GM21515 (cell line): ENCODE data around the gene USP25.

Source experiments
- ATAC-seq: cut with Tn5 transposase; IDR thresholded peaks from one replicate; pipeline ENCODE4 v1.9.1; 2021; ENCODE audit not compliant: unreplicated experiment

Gene USP25

DNA sequence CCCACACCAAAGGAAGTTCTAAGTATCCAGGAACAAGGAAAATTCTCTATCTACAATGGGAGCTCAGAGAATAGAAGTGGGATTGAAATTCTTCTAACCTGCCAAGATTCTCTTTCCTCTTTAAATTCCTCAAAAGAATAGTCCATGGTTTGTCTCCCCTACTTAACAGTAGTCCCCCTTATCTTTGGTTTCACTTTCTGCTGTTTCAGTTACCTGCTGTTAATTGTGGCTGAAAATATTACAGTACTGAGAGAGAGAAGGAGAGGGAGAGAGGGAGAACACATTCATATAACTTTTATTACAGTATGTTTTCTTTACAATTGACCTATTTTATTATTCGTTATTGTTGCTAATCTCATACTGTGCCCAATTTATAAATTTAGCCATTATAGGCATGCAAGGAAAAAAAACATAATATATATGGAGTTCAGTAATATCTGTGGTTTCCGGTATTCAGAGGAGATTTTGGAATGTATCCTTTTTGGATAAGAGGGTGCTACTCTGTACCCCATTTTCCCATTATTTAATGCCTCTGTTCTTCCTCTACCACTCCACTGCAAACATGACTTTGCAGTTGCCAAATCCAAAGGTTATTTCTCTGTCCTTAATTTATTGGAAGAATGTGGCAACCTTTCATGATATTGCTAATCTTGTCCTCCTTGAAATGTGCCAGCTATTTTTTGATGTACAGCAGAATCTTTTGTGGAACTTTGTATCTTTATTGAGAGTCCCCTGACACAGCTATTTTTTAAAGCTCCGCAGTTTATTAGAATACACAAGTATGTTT is 68.0 kb downstream of the USP25 start:
- ATAC-seq = no peak

DNA sequence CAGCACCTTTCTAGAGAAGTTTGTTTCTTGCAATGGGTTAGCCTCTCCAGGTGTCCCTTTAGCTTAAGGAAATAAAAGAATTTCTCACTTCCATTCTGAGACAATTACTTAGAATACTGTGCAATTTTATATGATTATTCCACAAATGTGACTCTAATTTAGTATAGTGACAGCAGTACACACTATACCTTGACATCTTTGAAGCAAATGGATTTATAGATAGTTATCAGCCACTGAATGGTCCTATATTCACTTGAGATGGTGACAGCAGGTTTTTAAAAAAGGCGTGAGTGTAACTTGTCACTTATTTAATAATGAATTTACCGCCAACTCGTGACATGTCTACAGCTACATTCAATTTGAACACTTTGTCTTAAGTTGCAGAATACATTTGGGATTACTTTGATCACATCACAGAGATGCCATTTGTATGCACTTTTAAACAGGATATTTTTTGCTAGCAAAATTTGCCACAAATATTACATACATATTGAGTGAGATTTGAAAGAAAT is 71.6 kb downstream of the USP25 start:
- no peak for ATAC-seq

DNA sequence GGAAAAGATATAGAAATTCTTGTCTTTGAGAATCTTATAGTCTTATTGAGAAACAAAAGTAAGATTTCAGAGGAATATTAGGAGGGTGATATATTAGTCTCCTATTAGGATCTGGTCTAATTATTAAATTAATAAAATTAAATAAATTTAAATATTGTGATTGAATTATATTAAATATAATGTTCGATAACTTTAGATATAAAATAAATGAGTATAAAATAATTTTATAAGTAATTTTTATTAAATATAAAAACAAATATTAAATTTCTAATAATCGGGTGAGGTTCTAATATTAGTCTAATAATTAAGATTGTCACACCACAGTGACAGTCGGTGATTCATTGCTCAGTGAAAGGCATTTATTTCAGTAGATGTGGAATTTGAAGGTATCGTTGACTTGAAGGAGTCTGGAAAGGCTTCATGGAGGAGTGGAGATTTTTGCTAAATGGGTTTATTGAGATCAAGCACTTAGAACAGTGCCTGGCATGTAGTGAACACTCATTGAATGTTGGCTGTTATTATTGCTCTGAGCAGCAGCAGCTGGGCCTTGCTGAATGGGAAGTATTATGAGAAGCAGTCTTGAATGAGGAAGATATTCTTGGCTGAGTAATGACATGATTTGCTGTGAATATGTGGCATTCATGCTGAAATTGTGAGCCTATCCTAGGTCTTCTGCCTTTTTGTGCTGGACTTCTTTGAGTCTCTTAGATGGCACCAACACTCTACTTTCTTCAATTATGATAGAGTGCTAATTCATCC is 74.6 kb downstream of the USP25 start:
- no peak for ATAC-seq

DNA sequence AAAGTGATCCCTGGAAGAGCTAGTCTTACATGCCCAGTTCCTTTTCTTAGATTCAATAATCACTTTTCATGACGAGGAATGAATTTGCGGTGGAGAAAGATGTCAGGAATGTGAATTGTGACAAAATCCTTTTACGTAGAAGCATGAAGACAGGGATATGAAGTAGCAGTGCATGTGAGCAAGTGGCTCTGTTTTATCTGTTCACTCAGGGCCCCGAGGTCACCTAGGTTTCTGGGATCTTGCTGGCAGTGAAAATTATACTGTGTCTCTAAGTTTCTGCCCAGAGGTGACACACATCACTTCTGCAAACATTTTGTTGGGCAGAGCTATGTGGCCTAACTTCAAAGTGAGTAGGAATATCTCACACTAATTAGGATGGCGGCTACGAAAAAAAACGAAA is 79.3 kb downstream of the USP25 start:
- no peak for ATAC-seq

DNA sequence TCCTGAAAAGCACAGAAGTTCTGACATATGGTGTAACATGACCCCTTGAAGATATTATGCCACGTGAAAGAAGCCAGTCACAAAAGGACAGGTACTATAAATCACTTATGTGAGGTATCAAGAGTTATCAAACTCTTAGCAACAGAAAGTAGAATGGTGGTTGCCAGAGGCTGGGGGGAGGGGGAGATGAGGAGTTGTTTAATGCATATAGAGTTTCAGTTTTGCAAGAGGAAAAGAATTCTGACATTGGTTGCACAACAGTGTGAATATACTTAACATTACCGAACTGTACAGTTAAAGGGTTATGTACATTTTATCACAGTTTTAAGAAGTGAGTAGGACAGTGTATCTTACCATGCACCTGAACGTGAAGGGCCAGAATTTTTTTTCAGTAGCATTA is 80.0 kb downstream of the USP25 start:
- ATAC-seq = no peak

DNA sequence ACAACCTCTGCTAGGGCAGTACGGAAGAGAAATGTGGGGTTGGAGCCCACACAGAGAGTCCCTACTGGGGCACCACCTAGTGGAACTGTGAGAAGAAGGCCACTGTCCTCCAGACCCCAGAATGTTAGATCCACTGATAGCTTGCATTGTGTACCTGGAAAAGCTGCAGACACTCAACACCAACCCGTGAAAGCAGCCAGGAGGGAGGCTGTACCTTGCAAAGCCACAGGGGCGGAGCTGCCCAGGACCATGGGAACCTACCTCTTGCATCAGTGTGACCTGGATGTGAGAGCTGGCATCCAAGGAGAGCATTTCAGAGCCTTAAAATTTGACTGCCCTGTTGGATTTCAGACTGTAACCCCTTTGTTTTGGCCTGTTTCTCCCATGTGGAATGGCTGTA is 85.5 kb downstream of the USP25 start:
- ATAC-seq = no peak

DNA sequence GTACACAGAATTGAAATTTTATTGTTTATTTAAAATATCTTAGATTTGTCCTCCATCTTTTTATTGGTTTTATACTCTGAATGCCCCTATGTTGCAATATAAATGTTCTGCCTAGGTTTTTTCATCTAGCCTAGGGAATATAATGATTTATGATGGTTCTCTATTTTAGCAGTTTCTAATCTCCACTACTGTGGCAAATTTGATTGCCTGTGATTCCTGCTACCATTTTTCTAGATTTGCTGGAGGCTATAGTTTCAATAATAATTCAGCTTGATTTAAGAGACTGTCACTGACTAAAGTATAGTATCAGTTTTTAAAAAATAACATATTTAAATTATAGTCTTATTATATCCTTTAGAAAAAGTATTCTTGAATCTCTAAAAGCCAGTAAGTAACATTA is 90.5 kb downstream of the USP25 start:
- ATAC-seq = no peak

DNA sequence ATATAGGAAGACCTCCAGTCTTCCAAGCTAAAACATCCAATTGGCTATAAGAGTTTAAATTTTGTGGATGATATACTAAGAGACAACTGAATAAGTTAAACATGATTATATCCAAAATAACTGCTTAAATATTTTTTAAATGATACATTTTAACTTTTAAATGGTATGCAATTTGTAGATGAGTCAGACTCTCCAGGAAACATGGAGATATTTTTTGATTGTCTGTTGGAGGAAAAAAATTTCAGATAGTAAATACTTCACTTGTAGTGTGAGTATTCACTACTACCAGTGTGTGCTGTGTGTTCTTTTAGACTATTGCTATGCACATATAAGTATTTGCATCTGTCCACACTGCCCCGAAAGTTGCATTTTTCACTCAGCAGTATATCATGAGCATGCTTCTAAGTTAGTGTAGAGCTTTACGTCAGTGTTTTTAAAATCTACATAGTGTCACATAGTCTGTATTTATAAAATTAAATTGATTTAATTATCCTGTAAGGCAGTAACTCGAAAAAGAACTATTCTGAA is 91.1 kb downstream of the USP25 start:
- no peak for ATAC-seq

DNA sequence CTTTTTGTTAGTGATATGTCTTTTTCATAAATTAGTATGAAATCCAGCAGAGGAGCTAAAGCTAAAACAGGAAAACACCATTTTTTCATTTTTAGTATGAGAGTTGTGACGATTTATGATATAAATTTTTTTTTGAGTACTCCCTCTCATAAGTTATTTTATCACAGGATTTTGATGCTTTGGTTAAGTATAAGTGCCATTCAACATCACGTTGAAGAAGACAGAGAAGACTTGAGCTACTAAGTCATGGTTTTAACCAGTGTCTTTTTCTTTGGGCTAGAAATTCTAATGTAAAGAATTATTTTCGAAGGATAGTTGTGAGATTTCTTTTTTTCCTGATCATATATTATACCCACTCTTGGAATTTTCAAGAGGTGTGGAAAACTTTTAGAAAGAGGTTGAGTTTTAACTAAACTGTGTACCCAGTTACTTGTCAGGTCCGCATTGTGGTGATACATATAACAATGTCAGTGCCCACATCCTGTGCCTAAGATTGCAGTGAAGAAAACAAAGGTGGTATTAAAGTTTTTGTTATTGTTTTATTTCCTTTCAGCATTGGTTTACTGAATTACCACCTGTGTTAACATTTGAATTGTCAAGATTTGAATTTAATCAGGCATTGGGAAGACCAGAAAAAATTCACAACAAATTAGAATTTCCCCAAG is 93.8 kb downstream of the USP25 start:
- no peak for ATAC-seq

DNA sequence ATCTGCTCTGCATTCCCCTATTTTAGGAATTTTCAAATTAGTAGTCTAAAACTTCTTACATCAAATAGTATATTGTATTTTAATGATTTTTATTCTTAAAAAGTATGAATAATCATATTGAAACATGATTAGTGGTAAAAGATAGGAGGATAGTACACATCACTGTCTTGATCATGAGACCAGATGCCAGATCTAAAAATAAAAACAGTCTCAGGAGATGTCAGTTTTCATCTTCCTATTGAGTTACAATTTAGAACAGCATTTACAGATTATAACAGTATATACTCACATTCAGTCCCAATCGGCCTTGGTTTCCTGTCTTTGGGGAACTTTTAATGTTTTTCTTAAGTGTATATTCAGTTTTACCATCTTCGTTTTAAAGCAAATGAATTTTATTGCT is 95.9 kb downstream of the USP25 start:
- no peak for ATAC-seq

DNA sequence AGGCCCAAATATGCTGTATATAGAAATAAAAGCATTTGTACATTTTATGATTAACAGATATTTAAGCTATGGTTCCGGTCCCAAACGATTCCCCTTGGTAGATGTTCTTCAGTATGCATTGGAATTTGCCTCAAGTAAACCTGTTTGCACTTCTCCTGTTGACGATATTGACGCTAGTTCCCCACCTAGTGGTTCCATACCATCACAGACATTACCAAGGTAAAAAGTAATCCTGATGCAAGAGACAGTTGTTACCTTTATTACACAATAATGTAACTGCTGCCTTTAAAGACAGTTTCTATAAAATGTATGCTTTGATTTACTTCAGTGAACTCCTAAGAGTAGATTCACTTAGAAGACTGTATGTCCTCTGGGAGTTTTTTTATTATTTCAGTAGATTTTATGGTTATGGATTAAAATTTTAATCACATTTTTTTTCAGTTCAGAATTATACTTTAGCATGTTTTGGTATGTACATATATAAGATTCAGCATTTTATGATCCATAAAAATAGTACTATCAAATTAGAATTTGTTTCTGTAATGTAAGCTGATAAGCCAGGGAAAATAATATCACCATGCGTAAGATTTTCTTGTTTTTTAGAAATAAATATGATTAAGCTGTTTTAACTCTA is 96.5 kb downstream of the USP25 start:
- ATAC-seq = peak; percentile 74

DNA sequence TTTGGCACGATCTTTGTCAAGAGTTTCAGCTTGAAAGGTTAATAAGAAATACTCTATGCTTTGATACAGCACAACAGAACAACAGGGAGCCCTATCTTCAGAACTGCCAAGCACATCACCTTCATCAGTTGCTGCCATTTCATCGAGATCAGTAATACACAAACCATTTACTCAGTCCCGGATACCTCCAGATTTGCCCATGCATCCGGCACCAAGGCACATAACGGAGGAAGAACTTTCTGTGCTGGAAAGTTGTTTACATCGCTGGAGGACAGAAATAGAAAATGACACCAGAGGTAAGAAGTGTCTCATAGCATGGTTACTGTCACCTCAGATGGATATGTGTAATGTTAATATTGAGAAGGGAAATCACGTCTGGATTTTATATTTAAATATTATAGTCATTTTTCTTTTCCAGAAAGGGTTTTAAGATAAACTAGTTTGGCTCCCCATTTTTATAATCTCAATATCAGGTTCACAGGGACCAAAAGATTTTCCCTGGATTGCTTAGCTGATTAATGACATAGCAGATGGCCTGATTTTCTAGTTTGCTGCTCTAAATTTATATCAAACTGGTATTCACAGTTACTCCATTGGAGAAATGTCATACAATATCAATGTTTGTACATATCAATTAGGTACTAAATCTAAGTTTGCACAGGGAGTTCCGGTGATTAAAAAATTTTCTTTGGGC is 97.3 kb downstream of the USP25 start:
- no peak for ATAC-seq

DNA sequence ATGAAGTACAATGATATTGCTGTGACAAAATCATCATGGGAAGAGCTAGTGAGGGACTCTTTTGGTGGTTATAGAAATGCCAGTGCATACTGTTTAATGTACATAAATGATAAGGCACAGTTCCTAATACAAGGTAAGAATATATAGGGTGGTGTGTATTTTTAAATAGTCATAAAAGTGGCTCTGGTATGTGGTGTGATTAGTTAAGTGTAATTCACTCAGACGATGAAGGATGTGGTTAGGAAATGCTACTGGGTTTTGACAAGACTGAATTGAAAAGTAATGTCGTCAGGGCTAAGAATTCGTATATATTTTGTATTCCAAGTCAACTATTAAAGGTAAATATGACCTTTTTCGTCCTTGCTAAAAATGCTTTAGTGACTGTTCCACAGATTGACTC is 101.7 kb downstream of the USP25 start:
- ATAC-seq = no peak

DNA sequence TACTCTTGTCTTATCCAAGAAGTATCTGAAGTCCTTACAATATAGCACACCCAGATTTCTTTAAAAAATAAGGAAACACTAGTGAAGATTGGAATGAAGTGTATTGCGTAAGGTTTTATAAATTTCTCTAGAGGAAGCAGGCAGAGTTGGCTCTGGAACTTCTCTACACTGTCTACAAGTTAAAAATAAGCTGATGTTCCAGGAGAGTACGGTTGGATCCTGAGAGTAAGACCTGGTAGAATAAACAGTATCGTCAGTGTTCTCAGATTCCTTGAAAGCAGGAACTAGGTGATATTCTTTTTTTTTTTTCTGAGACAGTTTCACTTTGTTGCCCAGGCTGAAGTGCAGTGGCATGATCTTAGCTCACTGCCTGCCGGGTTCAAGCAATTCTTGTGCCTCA is 107.9 kb downstream of the USP25 start:
- no peak for ATAC-seq

DNA sequence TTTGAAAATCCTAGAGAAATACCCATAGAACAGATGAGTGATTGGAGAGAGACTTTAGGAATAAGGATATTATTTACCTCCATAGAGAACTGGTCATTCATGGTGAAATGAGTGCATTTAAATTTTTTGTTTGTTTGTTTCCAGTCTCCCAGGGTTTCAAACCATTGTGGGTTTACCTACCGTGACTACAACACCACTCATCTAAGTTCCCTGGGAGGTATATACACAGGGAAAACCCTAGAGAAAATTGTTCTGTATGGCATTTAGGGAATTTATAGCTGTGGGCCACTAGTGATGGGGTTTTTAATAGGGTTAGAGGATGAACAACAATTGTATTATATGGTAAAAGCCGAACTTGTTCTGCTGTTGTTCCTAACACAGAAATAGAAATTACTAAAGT is 109.2 kb downstream of the USP25 start:
- ATAC-seq = no peak

DNA sequence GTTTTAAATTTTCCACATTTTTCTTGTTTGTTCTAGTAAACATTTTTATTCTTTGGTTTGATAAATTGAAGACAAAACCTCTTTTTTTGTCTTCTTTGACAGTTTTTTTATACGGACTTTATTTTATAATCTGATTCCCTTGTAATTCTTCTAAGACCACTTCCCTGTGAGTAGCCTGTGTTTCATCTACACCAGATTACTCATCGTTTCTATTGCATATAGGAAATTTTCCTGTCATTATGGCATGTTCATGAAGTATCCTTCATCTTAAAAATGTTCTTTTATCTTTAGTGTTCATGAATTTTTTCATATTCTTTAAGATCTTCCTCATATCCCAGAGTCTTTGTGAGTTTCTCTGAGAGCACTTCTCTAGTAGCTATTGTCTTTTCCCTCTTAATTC is 109.8 kb downstream of the USP25 start:
- no peak for ATAC-seq

DNA sequence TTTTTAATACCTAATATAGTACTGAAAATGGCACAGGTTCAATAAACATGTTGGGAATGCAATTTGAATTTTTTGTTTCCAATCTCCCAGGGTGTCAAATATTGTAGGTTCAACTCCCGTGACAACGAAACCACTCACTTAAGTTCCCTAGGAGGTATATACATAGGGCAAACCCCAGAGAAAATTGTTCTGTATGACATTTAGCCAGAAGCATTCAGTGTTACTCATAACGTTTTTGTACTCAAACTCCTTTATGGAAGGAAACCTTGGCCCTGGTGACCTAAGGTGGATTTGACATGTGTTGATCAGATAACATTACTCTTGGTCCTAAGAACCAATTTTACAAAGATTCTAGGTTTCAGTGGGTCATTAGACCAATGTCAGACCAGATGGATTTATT is 110.6 kb downstream of the USP25 start:
- ATAC-seq = no peak

DNA sequence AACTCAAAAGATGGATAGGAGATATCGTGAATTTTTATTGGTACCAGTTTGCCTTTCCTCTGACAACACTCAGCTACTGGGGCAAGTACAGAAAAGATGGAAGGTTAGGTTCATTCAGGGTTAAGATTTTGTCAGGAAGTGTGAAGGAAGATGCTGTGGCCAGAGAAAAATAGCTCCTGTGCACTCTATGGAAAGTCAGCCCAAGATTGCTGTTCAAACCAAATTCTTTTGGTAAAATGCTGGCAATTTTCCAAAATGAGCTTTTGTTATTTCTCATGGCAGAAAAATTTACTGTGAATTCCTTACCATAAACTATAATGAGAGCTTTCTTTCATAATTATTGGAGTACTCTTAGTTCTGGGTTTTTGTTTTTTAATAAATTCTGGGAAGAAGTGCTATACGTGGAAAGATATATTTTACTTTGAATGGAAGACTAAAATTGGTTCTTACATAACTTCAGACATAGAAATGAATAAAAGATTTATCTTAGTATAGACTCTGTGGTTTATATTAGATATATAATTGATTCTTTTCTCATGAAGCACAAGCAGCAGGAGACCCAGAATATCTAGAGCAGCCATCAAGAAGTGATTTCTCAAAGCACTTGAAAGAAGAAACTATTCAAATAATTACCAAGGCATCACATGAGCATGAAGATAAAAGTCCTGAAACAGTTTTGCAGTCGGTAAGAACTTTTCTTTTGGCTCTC is 112.2 kb downstream of the USP25 start:
- ATAC-seq = no peak

DNA sequence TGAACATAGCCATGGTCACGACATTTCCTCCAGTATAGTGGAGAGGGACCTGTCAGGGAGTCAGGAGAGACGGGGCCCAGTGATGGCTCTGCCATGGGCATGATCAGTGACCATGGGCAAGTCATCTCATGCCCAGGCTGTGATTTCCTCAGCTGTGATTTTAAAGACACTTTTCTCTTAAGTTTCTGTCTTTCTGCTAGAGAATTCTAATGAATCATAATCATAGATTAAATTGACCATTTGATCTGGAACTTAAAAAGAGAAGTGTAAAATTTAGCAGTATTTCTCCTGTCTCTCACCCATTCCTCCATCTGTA is 112.7 kb downstream of the USP25 start:
- no peak for ATAC-seq

DNA sequence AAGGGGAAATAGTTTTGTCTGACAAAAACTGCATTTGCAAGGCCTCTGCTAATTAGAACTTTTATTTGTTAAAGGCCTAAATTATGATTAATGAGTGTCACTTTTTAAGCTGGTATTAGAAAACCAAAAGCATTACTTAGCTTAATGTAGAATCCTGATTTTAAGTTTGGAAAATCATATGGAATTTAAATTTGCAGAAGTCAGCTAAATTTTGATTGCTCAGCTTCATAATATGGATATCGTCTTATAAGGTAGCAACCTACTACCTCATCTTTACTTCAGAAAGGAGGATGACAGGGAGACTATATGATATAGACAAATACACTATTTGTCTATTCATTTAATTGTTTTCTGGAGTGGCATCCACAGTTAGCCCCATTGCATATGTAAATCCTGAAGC is 114.0 kb downstream of the USP25 start:
- ATAC-seq = no peak
